A375 (cell line): ENCODE measurements around the gene SOX10. TPM values are rescaled to one million over a fixed set of nuclear protein-coding genes. Genes with fewer than 3 reads are reported as not detected.

ENCODE experiments used
- total RNA-seq: library from RNA; depleted of rRNA; stranded (reverse); fragments of >200 nt; shearing (Covaris generic); gene quantifications from 2 replicates; pipeline ENCODE4 v1.2.3, GENCODE V29; 2014; rRNA removed

Gene SOX10
- total RNA-seq: 240 and 303 TPM in 2 replicates

DNA sequence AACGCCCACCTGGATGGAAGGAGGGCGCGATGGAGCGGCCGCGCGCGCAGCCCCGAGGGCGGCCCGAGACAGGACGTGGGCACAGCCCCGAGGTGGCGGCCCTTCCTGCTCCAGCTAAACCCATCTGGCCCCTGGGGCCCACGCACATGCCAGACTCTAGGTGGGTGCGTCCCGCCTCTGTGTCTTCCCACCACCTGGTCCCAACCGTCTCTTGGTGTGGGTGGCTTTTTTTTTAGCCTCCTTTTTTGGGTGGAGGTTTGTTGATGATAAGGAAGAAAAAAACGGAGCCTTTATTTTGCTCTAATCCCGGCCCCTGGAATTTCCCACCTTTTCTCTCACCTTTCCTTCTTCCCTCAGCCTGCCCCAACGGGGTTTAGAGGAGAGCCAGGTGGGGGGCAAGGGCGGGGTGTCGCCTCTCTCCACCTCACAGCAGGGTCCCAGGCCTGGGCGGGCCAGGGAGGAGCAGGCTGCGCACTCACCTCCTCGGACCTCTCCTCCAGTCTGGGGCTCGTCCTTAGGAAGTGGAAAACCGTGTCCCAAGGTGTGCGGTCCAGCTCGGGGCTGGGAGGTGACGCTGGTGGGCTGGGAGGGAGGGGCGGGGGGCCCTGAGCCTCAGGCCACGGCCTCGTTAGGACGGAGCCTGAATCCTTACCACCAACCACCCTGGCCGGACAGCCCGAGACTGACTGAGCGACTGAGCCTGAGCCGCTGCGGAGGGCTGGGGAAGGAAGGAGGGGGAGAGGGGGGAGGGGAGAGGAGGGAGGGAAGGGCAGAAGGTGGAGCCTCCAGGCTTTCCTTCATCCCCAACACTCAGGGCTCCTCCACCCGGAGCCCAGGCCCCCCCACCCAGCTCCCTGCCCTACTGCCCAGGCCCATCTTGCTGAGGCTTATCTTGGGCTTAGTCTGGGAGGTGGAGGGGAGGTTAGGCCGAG, at the start of gene SOX10:
TSS of gene SOX10 (minus strand) at position 696 of the 932 bp plus-strand sequence. CDS start 771 bp downstream, outside the sequence.

DNA sequence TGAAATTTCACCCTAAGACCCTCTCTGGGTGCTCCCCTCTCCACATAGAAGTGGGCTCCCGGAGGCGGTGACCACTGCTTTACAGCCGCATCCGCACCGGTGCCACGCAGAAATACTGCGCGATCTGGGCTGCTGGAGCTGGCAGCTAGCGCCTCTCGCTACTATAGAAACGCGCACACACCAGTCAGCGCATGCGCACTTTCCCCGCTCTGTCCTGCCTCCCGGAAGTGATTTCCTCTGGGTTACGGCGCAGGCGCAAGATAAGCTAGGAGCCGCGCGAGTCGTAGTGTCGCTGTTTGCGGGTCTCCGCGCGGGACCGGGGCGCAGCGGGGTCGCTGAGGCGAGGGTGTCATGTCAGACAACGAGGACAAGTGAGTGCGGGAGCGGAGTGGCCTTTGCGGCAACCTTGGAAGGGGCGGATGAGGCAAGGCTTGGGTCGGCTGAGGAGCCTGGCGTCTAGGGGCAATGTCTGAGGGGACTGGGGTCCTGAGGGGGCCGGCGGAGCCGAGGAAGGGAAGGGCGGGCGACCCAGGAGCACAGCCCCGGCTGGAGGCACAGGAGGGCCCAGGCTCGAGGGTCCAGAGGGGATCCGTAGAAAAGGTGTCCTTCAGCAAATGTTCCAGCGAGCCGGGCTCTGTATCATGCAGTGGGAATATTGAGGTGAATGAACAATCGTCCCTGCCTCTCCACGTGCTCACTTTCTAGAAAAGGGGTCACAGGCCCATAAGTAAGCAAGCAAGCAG, 30.7 kb downstream of the SOX10 start, which contains the start of the genes C22orf23 and POLR2F:
TSS of gene C22orf23 (minus strand) at position 165 of the 743 bp plus-strand sequence. CDS start 452 bp downstream, outside the sequence.
TSS of gene POLR2F (plus strand) at position 263 of the 743 bp plus-strand sequence. CDS start at position 352, 89 bp downstream.

Other genes with a start within 250 kb of the SOX10 start
- 14.6 and 17.4 TPM in 2 replicates for gene GCAT, start 176.6 kb downstream of the SOX10 start, total RNA-seq
- not detected in 2 replicates for gene GALR3, start 161.2 kb downstream of the SOX10 start, total RNA-seq
- gene ANKRD54, start 140.2 kb downstream of the SOX10 start, total RNA-seq: 43.5 and 50.7 TPM in 2 replicates
- gene EIF3L, start 135.1 kb downstream of the SOX10 start, total RNA-seq: 429 and 461 TPM in 2 replicates
- gene MICALL1, start 78.3 kb downstream of the SOX10 start, total RNA-seq: 56.4 and 64.6 TPM in 2 replicates
- 1.0 TPM in 1 of 2 replicates, not detected in the other for gene C22orf23, start 31.0 kb downstream of the SOX10 start, total RNA-seq
- 484 and 496 TPM in 2 replicates for gene POLR2F, start 30.9 kb downstream of the SOX10 start, total RNA-seq
- 30.3 and 33.0 TPM in 2 replicates for gene PICK1, start 72.8 kb upstream of the SOX10 start, total RNA-seq
- gene SLC16A8, start 99.6 kb upstream of the SOX10 start, total RNA-seq: not detected in 2 replicates
- 44.1 and 48.5 TPM in 2 replicates for gene BAIAP2L2, start 126.1 kb upstream of the SOX10 start, total RNA-seq
- 19.7 and 20.1 TPM in 2 replicates for gene PLA2G6, start 197.3 kb upstream of the SOX10 start, total RNA-seq
- gene MAFF, start 217.4 kb upstream of the SOX10 start, total RNA-seq: 57.0 and 62.2 TPM in 2 replicates